ENCODE data around the gene EXOG.

Gene EXOG, protein sequence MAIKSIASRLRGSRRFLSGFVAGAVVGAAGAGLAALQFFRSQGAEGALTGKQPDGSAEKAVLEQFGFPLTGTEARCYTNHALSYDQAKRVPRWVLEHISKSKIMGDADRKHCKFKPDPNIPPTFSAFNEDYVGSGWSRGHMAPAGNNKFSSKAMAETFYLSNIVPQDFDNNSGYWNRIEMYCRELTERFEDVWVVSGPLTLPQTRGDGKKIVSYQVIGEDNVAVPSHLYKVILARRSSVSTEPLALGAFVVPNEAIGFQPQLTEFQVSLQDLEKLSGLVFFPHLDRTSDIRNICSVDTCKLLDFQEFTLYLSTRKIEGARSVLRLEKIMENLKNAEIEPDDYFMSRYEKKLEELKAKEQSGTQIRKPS

DNA sequence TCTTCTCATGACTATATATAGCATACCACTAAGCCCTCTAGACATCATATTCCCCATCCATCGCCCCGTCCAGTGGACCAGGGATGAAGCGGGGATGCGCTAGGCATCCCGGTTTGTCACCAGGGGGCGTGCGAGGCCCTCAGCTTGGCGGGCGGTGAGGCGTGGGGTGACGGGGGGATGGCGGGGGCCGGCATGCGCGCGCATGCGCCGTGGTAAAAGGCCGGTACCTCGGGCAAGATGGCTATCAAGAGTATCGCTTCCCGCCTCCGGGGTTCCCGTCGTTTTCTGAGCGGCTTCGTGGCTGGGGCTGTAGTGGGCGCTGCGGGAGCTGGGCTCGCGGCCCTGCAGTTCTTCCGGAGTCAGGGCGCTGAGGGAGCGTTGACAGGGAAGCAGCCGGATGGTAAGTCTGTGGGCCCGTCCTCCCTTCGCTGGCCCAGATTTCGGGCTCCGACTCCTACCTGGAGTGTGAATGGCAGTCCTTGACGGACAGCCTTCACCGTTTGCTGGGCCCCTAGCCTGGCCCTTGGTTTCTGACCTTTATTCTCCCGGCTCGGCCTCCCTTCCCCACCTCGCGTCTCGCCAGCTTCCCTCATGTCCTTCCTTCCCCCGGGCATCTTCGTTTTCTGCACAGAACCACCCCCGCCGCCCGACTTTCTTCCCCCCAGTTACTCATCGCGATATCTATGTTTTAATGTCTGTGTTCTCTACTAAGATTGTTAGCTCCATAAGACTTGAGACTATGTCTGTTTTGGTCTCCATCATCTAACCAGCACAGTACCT is at the start of gene EXOG:
Gene EXOG (plus strand): TSS at position 210 of the 780 bp plus-strand sequence. CDS start 28 bp downstream, at position 238.
- peak; percentile 98 for DNase-seq (ENCODE audit: low read depth)

DNA sequence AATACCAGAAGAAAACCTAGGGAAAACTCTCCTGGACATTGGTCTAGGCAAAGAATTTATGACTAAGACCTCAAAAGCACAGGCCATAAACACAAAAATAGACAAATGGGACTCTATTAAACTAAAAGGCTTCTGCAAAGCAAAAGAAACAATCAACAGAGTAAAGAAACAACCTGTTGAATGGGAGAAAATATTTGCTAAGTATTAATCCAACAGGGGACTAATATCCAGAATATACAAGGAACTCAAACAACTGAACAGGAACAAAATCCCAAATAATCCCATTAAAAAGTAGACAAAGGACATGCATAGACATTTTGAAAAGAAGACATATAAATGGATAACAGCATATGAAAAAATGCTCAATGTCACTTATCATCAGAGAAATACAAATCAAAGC is 49.3 kb upstream of the EXOG start:
- no peak for DNase-seq (ENCODE audit: low read depth)

DNA sequence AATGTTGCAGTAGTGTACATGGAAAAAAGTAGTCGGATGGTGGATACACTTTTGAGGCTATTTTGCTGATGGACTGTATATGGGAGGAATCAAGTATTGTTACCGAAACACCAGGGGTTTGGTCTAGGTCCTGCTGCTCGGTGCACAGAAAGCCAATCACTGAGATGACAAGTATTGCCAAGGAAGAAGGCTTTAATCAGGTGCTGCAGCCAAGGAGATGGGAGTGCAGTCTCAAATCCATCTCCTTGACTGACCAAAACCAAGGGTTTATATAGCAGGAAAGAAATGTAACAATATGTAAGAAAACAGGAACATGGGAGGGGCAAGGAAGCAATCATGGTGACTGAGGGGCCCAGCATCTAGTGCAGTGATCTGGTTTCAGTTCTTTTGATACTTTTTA is 45.3 kb upstream of the EXOG start:
- no peak for DNase-seq (ENCODE audit: low read depth)

DNA sequence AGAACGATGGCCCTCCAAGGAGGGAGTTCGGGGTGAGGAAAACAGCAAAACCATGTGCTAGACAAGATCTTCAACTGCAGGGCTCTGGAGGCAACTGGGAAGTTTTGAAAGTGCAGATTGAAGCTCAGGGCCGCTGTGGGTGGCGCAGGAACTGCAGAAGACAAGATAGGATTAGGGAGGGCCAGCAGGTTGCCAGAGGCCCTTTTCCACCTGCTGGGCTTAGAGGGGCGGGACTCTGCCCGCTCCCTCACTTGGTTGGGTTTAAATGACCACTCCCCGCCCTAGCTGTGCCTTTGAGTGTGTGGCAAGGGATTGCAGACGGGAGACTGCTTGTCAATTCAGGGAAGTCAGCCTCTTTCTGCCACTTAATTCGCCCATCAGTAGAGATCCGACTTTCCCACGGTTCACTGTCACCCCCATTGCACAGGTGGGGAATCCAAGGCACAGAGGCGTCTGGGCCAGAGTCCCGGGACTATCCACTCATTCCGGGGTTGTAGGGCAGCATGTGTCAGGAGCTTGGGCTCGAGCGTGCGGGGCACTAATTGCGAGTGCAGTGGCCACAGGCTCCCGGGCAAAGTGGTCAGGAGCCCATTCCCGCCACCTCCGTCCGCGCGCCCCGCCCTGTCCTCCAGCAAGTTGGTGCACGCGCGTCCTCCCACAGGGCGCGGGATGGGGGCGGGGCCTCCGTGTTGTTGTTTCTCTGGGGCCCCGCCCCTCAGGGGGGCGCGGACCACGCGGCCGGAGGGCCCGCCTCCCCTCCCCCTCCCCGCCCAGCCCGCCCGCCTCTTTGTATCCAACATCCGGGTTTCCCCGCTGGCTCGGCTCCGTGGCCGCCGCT is 42.8 kb upstream of the EXOG start, which contains the start of gene ACVR2B:
Gene ACVR2B (plus strand): TSS at position 816 of the 838 bp plus-strand sequence. CDS start 433 bp downstream, outside the sequence.
- DNase-seq (ENCODE audit: low read depth), result peak; percentile 63

DNA sequence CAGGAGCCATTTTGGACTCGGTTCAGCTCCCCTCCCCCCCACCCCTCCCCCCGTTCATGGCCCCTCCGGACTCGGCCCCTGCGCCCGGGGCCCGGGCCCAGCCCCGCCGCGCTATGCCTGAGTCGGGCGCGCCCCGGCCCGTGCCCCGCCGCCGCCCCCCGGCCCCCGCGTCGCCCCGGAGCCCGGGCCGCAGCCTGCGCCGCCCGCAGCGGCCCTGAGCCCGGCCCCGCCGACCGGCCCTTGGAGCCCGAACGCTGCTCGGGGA is 42.3 kb upstream of the EXOG start:
- no peak for DNase-seq (ENCODE audit: low read depth)

DNA sequence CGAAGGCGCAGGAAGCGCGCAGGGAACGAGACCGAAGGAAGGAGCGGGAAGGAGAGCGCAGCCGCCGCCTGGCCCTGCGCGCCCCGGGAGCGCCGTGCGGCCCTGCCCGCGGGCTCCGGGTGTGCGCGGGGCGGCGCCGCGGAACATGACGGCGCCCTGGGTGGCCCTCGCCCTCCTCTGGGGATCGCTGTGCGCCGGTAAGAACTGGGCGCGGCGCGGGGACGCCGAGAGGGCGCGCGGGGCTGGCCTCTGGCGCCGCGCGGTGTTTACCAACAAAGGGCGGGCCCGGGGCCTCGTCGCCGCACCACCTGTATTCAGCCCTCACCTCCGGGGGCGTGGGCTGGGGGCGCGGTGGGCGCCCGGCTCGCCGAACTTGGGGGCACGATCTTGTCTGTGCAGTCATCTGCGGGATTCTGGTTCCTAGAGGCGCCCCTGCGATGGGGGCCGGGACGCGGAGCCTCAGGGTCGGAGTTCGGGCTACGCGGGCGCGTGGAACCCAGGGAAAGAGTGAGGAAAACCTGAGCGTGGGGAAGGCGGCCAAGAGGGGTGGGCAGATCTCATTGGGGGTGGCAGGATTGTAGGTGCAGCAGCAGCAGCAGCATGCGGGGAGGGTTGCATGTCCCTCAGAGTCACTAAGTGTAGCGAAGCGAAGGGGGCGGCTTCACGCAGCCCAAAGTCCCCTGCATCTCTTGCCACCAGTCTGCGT is 41.8 kb upstream of the EXOG start:
- DNase-seq (ENCODE audit: low read depth), result no peak

DNA sequence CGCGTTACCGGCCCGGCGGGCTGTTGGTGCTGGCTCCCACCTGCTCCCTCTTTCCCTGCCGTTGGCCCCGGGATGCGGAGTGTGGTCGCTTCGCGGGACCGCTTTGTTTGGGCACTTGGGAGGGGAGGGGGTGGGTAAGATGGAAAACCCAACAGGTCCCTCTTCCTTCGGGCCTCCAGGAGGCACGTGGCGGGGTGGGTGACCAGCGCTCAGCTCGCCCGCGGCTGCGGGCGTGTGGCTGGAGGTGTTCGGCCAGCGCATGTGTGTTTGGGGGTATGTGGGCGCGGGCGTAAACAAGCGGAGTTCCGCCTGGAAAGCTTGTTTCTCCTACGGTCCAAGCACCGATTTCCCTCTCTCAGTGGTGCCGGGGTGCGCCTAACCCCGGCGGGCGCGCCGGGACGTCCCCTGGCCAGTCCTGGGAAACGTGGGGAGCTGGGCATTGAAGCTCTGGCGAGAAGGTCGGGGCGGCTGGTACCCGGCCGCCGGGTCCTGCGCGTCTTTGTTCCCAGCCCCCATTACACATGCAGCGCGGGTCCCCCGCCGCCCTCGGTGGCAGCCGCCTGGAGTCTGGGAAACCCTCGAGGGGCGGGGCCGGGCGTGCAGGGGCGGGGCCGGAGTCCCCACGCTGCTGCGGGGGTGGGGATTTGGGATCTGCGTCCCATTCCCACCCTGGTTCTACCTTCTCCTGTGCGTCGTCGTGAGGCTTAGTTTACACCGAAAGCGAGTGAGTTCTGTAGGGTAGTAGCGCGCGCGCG is 41.1 kb upstream of the EXOG start:
- peak; percentile 23 for DNase-seq (ENCODE audit: low read depth)

DNA sequence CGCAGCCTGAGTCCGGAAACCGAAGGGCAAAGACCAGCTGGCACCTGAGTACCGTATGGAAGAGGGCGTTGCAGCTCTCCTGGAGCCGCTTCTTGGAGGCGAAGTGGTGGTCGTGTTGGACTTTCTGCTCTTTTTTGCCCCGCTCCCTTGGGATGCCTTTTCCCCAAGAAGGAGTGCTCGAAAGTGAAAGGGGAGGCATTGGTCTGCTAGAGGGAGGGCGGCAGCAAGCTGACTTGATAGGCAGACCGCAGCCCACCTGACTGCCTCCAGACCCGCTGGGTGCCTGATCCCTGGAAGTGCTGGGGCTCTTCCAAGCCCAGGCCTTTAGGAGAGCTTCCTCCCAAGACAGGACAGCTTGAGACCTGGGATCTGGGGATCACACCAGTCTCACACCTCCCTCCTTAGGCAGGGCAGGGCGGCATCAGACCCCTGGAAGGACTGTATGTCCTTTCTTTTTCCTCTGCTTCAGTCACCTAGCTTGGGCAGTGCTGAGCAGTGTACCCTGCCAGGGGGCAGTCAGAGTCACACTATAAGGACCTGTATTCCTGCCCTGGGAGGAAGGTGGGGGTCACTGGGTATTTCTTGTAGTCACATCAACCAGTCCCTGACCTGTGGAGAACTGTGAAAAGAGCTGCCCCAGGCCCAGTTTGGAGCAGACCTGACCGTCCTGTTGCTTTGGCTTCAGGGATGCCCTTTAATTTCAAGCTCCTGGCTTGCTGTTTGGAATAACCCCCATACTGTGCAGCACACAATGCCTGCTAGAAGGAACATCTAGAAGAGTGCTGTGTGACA is 40.3 kb upstream of the EXOG start:
- no peak for DNase-seq (ENCODE audit: low read depth)

DNA sequence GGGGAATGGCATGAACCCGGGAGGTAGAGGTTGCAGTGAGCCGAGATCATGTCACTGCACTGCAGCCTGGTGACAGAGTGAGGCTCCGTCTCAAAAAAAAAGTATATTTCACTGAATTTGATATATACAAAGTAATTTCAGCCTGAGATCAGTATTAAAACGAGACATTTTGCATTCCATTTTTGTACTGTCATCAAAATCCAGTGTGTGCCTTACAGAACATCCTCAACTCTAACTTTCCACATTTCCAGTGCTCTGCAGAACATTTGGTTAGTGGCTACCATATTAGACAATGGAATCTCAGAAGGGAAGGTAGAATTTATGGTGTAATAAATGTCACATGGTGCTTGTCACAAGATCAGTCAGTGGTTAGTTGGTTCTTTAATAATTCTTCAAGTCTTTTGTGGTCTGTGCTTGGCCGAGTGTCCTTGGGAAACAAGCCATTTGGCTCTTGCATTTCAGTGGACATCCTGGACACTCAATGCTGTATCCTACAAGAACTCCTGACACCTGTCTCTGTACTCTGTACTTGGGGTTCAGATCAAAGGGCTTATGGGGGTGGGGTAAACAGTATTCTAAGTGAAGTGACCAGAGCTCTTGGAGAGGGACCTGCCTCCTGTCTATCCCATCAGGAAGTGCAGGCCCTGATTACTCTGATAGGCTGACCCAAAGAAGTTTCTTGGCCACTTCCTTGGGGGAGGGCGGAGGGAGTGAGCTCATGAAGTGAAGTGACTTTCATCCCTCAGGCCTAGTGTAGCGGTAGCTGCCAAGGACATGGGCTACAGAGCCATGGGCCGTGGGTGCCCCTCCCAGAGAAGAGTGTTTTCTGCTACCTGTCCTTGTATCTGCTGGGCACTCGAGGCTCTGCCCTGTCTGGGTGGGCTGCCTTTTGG is 38.8 kb upstream of the EXOG start:
- DNase-seq (ENCODE audit: low read depth), result no peak

DNA sequence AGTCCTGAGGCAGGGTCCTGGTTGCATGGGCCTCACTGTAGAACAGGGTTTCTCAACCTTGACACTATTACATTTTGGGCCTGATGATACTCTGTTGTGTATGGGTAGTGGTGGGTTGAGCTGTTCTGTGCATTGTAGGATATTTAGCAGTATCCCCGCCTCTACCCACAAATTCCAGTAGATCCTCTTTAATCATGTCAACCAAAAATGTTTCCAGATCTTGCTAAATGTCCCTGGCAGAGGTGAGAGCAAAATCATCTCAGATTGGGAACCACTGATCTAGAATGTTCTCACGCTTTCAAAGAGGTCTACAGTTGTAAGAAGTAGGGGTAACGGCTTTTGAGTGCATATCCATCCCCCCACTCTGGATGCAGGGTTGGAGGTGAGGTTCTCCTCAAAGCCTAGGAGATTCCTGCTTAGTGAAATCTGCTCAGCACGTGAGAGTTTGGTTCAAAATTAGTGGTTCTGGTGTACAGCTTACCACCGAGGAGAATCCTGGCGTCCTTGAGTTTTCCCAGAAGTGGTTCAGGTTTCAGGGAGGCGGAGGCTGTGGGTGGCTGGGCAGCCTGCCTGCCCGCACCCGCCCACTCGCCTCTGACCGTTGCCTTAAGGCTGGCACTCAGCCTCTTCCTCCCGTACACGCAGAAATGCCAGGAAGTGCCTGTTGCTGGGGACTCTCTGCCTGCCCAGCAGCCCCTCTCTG is 37.2 kb upstream of the EXOG start:
- DNase-seq (ENCODE audit: low read depth), result no peak

DNA sequence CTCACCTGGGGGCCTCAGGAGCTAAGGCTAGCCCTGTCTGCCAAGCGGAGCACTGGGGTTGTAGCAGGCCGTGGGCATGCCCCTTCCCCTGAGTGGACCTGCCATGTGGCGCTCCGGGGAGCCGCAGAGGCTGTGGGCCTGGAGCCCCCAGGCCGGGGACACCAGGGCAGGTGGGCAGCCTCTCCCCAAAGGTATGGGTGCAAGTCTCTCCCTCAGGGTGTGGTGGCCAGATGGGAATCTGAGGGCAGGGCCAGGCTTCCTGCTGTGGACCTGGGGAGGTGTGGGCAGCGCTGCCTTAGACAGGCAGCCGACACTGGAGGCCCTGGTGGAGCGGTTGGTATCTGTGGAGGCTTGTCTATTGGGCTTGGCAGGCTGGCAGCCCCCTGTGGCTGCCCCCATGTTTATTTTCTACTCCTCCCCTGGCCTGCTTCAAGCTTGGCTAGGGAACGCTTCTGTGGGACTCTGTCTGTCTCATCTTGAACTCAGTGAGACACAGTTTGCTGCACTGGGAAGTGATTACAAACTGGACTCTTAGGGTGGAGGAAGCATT is 36.6 kb upstream of the EXOG start:
- DNase-seq (ENCODE audit: low read depth), result no peak

DNA sequence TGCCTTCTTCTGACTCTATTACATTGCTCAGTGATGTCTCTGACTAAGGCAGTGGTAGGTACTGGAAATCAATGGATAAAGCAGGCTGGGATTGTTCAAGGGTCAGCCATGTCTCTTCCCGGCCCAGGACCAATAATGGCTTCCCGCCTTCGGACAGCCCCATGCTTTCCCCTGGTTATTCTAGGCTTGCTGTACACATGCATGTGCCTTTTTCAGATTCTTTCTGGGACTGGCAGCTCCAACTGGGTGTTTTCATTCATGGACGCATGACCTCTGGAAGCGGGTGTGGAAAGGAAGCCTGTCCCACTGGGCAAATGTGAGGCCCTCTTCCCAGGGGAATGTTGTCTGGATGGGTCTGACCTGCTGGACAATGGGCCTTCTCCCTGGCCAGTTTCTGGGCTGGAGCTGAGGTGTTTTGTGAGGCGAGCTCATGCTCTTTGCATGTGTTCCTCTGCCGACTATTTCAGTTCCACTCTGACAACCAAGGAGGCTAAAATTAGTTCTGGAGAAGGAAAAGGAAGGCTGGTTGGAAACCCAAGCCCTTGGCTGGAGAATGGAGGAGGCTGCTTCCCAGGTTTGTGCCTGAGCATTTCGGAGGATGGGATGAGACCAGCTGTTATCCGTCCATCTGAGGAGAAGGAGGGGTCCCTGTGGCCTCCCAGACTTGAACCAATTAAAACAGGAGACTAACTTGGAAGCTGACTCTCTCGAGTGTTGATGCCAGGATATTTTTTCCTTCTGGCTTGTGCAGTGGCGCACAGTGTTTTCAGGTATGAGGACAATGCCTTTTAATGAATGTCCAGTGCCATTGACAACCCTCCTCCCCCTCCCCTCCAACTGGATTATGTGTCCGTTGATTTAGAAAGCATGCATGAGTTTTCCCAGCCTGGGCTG is 35.5 kb upstream of the EXOG start:
- no peak for DNase-seq (ENCODE audit: low read depth)

DNA sequence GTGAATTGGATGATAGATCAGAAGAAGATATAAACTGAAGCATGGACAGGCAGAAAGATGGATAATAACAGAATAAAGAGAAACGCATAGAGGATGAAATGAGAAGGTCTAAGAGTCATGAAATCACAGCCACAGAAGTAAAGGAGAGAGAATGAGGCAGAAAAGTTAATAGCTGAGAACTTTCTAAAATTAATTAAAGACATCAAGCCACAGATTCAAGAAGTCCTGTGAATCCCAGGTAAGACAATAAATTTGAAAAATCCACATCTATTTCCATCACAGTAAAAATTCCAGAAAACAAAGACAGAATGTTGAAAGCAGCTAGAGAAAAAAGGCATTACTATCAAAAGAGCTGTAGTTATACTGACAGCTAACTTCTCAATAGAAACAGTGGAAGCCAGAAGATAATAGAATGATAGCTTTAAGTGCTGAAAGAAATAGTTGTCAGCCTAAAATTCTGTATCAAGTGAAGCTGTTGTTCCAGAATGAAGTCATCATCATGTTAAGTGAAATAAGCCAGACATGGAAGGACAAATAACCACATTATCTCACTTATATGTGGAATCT is 30.5 kb upstream of the EXOG start:
- no peak for DNase-seq (ENCODE audit: low read depth)

DNA sequence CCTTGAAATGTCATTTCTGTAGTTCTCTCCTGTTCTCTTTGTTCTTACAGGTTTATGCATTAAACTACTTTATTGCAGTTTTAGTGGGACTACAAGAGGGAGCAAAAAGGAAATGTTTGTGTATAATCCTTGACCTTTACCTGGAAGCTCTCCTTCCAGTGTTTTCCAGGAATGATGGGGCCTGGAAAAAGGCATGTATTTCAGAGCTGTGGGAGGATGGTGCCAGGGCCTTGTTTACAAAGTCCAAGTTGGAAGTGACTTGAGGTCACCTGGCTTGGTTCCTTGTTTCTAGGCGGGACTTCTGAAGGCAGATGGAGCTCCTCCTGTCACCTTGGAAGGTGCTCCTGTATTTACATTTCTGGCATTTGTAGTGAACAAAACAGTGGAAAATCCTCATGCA is 27.4 kb upstream of the EXOG start:
- DNase-seq (ENCODE audit: low read depth), result no peak

DNA sequence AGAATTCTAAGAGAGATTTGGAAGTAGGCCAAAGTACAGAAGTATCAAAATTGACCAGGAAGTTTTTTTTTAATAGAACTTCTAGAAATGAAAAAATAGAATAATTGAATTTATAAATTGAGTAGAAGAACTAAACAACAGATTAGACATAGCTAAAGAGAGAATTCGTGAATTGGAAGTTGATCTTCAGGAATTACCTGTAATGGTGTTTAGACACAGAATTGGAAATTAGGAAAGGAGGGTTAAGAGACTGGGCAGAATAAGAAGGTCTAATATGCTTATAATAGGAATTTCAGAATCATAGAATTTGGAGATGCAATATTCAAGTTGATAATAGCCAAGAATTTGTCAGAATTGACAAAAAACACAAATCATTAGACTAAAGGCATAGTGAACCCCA is 26.3 kb upstream of the EXOG start:
- DNase-seq (ENCODE audit: low read depth), result no peak

DNA sequence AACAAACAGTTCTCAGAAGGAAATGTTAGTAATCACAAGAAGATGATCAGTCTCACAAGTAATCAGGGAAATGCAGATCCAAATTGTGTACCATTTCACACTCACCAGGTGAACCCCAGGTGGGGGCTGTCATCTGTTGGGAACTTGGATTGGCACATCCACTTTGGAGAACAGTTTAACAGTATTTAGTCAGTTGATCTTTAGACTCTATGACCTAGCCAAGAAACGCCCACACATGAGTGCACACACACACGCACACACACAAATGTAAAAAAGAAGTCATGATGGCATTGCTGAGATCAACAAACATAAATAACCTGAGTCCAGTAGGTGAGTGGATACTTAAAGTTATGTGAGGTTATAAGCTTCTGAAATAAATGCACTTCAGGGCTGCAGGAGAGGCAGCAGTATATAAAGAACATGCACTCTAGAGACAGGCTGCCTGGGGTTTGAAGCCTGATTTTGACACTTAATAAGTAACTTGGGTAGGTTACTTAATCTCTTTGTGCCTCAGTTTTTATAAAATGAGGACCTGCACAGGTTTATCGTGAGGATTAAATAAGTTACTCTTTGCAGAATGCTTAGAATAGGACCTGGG is 24.8 kb upstream of the EXOG start:
- no peak for DNase-seq (ENCODE audit: low read depth)

DNA sequence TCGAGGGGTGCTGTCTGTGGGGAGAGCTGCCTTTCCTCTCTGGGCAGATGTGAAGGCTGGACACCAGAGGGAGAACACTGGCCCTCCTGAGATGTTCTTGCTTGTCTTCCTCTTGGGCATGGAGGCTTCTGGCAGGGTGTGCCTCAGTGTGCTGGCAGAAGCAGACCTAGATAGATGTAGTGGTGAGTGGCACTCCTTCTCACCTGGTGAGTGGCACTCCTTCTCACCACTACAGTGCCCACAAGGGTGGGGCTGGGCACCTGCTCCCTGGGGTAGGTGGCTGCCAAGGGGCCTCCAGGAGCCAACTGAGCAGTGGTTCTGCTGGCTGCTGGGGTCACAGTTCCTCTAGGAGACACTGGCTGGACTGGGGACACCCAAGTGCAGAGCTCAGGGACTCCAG is 23.8 kb upstream of the EXOG start:
- no peak for DNase-seq (ENCODE audit: low read depth)

All from activated T-cell treated with anti-CD3 and anti-CD28 coated beads for 1 hour (primary cell).